HG03457 (cell line): ENCODE results near the gene TTC32.
"Not testable (repeated sequence)": the region's sequence is repeated elsewhere in the genome, so short reads cannot be mapped to it uniquely, and the experiment has no call there.

Experiments
- ATAC-seq: cut with Tn5 transposase; IDR thresholded peaks from one replicate; pipeline ENCODE4 v1.9.1; 2021; ENCODE audit warnings: moderate number of reproducible peaks; ENCODE audit not compliant: unreplicated experiment

TTC32 gene

GRCh38 chr2:19901442-19902215 lies at the start of gene TTC32:
TTC32 (minus strand) TSS chr2:19901983; CDS start chr2:19901854, 129 bp downstream.
- ATAC-seq: peak; percentile 86

DNA sequence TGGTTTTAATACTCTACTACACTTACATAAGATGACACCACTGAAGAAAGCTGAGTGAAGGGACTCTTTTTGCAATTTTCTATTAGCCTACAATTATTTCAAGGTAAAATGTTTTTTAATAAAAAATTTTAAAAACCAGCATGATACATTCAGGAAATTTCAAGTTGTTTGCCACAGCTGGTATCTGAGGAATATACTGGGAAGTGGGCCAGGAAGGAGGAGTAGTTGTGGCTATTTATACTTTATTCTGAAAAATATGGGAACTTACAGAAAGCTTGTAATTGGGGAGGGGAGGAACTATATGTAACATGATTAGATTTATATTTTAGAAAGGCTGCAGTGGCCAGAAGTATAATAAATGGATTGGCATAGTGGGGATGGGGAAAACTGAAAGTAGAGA lies 47.3 kb upstream of the TTC32 start:
- no peak for ATAC-seq

DNA sequence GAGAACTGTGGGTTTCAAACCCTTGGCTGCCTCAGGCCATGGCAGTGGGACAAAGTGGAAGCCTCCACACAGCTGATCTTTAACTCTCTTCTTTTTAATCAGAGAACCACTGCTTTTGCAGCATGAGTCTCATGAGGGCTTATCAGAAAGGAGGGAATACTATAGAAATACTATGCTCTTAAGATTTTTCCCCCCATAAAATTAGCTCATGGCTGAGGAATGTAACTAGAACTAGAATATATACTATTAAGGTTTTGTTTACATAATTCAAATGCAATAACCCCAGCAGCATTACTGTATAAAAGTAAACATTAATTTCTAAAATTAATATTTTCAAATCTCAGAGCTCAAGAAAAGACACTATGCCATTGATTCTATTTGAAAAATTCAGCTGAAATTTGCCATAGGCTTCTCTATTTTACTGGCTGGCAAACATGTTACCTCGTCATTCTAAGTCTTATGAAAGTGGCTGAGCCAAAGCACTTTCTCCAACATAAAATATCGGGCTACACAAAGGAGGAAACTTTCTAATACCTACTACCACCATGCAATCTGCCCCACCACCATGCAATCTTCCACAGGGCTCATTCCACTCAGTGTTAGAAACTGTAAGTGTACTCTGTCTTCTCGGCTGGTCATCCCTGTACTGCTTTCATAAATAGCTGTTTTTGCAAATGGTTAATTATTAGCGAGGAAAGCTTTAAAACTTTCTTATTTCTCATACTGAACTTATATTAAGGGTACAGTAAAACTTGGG lies 45.6 kb upstream of the TTC32 start:
- no peak for ATAC-seq

GRCh38 chr2:19944205-19944845 lies 42.5 kb upstream of the TTC32 start:
- no peak for ATAC-seq

GRCh38 chr2:19943189-19943588 lies 41.4 kb upstream of the TTC32 start:
- ATAC-seq: no peak

DNA sequence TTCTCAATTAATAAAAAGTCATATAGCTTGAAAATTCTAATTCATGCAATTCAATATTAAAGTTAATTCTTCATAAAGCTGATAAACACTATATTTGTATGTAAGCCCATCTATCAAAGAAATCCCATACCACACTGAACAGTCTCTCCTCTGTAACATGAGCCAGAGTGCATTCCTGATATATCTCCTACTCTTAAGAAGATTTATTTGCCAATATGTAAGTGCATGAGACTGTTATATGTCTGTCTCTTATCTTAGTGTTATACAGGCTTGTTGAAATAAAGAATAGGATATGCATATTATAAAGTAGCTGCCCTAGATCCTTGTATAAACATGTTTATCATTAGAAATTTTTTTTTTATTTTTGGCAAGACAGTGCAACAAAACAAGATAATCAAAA lies 40.4 kb upstream of the TTC32 start:
- no peak for ATAC-seq

- ATAC-seq: no peak
Observed at GRCh38 chr2:19937004-19937403, 35.2 kb upstream of the TTC32 start.

GRCh38 chr2:19936203-19936602 lies 34.4 kb upstream of the TTC32 start:
- ATAC-seq: no peak

DNA sequence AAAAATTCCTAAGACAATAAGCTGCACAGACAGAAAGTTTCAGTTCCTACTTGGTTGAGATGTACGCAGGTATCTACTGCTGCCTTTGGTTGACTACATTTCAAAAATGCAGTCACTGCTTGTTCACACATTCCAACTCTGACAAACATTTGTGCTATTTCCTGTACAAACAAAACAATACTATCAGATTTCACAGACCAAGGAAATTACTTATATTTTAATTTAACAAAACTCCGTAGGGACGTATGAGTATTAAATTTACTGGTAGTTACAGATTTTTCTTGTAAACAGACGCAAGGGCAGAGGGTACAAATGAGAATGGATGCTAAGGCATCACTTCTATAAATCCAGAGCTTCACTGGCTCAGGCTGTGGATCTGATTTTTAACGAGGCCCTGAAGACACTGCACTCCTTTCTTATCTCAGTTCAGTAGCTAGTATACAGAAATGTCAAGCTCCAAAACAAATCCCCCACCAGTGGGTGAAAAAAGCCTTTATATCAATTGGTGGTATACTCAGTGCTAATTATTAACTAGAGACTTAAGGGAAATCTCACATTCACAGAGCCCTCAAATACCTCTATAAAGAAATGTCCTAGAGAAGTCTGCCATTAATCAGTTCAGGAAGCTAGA lies 31.7 kb upstream of the TTC32 start:
- ATAC-seq: no peak

DNA sequence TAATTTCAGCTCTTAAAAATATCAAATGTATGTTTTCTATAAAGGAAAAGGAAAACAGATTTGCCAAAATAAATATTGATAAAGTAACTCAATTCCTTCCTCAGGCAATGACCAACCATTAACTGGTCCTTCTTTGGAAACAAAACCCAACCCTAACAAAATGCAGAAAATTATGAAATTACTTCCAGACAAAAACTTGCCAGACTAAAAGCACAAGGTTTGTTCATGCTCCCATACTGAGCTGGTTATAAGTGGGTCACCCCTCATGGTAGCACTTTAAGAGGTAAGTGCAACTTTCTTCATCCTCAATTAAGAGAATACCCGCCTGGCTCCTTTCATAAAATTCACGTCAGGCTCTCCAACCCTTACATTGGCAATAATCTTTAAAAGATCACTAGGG lies 31.1 kb upstream of the TTC32 start:
- ATAC-seq: no peak

GRCh38 chr2:19929226-19929625 lies 27.4 kb upstream of the TTC32 start:
- ATAC-seq: no peak

DNA sequence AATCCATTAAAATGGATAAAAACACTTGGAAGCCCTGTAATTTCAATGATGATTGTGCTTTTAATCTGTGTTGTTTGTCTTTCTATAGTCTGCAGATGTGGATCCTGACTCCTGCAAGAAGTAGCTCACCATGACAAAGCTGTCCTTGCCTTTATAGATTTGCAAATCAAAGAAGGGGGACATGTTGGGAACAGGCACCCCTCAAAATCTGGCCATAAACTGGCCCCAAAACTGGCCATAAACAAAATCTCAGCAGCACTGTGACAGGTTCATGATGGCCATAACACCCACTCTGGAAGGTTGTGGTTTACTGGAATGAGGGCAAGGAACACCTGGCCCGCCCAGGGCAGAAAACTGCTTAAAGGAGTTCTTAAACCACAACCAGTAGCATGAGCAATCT lies 26.0 kb upstream of the TTC32 start:
- ATAC-seq: not testable (repeated sequence)

DNA sequence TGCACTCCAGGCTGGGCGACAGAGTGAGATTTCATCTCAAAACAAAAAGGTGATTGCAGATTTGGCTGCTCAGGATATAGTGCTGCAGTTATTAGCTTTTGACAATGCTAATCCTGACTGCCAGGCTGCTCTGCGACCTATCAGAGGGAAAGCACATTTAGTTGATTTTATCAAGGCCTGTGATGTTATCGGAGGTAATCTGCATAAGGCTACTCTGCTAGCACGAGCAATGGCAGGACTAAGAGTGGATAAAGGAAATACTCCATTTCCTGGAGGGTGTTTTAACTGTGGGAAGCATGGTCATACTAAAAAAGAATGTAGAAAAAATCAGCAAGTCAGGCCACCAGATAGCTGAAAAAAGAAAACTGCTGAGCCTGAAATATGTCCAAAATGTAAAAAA lies 22.7 kb upstream of the TTC32 start:
- not testable (repeated sequence) for ATAC-seq

DNA sequence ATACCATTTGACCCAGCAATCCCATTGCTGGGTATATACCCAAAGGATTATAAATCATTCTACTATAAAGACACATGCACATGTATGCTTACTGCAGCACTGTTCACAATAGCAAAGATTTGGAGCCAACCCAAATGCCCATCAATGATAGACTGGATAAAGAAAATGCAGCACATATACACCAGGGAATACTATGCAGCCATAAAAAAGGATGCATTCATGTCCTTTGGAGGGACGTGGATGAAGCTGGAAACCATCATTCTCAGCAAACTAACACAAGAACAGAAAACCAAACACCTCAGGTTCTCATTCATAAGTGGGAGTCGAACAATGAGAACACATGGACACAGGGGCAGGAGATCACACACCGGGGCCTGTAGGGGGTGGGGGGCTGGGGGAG lies 20.4 kb upstream of the TTC32 start:
- not testable (repeated sequence) for ATAC-seq

DNA sequence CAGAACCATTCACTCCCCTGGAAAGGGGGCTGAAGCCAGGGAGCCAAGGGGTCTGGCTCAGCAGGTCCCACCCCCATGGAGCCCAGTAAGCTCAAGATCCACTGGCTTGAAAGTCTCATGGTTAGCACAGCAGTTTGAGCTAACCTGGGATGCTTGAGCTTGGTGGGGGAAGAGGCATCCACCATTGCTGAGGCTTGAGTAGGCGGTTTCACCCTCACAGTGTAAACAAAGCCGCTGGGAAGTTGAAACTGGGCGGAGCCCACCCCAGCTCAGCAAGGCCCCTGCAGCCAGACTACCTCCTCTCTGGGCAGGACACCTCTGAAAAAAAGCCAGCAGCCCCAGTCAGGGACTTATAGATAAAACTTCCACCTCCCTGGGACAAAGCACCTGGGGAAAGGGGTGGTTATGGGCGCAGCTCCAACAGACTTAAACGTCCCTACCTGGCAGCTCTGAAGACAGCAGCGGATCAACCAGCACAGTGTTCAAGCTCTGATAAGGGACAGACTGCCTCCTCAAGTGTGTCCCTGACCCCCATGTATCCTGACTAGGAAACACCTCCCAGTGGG lies 14.7 kb upstream of the TTC32 start:
- no peak for ATAC-seq

DNA sequence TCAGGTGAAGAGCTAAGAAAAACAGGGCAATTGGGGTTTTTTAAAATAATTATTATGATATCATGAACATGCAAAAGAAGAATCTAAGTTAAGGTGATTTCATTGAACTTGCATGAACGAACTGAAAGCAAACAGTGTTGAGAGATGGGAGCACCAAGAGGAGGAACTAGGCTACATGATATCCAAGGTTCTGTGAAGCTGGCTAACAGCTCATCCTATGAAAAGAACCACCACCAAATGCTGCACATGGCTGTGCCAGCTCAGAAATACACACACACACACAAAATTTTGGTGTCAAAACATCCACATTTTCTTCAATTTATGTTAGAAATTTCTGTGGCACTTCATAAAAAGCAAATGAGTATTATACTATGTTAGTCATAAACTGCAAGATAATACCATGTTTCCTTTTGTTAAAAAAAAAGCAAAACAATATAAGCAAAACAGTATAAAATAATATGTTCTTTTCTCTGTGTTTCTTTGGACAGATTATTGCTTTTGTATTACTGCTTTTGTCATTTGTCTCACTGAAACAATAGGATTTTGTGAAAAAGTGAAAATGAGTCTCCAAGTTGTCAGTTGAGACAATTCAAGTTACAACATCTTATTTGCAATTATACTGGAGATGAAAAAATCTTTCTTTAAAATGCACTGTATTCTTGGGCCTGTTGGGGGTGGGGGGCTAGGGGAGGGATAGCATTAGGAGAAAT lies 12.6 kb upstream of the TTC32 start:
- no peak for ATAC-seq

DNA sequence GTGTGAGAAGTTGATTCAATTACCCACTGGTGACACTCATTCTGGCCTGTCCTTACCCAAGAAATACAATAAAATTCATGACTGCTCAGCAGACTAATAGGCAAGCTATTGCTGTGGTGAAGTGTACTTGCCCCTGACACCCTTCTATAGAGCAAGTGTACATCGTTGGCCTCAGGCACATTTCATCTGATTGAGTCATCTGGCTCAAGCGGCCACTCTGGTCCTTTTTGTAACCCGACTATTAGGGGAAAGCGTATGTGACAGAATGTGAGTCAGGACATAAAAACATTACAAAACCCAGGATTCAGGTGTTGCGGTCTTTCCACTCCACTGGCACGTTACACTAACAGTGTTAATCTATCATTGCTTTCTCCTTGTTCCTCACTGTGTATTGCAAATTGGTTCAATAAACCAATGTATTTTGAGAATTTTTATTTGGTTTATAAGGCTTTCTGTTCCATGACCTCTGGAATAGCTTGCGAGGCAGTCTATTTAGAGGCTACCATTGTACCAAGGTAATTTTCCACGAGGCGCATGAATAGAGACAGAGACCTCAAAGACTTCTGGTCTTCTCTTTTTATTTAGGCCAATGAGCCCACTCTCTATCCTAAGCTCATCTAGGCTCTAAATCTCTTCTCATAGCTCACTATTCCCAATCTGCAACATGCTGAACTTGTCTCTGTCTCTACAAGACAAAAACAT lies 10.2 kb upstream of the TTC32 start:
- ATAC-seq: no peak

- peak; percentile 1 for ATAC-seq
Observed at GRCh38 chr2:19902216-19902740, 495 bp upstream of the TTC32 start.

- peak; percentile 3 for ATAC-seq
Observed at GRCh38 chr2:19900931-19901441, 797 bp downstream of the TTC32 start.
